ENCODE measurements around the gene UGT2A1.

GRCh38 chr4:69563424-69563823 is 89.6 kb downstream of the UGT2A1 start:
- no peak for TF ChIP-seq FOXM1 (IDR thresholded peaks at IDR 0.05; ENCODE audit: borderline replicate concordance)
- TF ChIP-seq SP1 (IDR thresholded peaks at IDR 0.05) = no peak
- TF ChIP-seq ELF4 (IDR thresholded peaks at IDR 0.05) = no peak
- no peak for TF ChIP-seq BHLHE40 (IDR thresholded peaks at IDR 0.05; ENCODE audit: borderline replicate concordance)
- TF ChIP-seq CTBP1 (IDR thresholded peaks at IDR 0.05; ENCODE audit: borderline replicate concordance) = no peak
- TF ChIP-seq SUZ12 (IDR thresholded peaks at IDR 0.05) = no peak
- TF ChIP-seq, protein P1, sequence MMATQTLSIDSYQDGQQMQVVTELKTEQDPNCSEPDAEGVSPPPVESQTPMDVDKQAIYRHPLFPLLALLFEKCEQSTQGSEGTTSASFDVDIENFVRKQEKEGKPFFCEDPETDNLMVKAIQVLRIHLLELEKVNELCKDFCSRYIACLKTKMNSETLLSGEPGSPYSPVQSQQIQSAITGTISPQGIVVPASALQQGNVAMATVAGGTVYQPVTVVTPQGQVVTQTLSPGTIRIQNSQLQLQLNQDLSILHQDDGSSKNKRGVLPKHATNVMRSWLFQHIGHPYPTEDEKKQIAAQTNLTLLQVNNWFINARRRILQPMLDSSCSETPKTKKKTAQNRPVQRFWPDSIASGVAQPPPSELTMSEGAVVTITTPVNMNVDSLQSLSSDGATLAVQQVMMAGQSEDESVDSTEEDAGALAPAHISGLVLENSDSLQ (IDR thresholded peaks at IDR 0.05) = no peak
- TF ChIP-seq TARDBP (IDR thresholded peaks at IDR 0.05) = no peak
- no peak for TF ChIP-seq ZNF384 (IDR thresholded peaks at IDR 0.05)
- no peak for TF ChIP-seq FOXA1 (IDR thresholded peaks at IDR 0.05)
- TF ChIP-seq NFRKB (IDR thresholded peaks at IDR 0.05) = no peak
- TF ChIP-seq ARNT (IDR thresholded peaks at IDR 0.05) = no peak
- TF ChIP-seq LEF1 (IDR thresholded peaks at IDR 0.05; ENCODE audit: borderline replicate concordance) = no peak

Data from HEK293T (cell line).